GM12873 (cell line): Measurements from ENCODE around the gene ABCA7.

Experiments
- TF ChIP-seq, protein P1 (sequence below): IDR thresholded peaks from 2 replicates; pipeline ENCODE4 v1.5.1; 2012; ENCODE audit warnings: low read depth, mild to moderate bottlenecking, moderate library complexity, low read length, control low read depth; ENCODE audit not compliant: insufficient read depth; ENCODE audit errors: missing control alignments

The ABCA7 gene

DNA sequence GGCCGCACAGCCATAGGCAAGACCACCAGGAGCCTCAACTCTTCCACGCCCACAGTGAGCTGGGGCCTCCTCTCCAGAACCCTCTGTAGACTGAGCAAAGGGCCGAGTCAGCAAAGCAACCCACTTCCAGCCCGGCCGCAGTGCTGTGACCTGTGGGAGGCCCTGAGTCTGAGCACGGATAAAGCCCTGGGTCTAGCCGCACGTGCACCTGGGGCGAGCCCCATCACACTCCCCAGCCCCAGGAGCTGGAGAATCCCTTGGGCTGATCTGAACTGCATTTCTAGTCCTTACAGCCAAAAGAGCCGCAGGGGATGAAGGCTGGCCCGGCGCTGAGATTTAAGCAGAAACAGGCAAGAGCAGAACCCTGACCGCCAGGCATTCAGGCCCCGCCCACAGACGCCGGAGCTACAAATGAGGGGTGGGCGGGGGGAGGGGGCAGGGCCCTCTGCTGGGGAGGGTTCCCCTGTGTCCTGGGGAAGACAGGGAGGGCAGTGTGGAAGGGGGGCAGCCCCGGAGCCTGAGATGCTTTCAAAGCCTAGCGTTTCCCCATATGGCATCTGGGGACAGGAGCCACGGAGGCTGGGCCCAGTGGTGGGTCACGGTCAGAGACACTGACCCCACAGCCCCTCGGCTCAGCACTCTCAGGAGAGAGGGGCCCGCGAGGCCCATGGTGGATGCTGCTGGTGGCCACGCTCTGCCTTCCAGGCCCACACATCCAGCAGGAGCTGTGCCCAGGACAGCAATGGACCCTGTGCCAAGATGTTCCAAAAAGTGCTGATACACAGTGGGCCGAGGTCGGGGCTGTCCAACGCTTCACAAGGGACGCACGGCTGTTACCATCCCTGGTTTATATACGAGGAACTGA, 23.9 kb upstream of the ABCA7 start:
- TF ChIP-seq, protein P1, sequence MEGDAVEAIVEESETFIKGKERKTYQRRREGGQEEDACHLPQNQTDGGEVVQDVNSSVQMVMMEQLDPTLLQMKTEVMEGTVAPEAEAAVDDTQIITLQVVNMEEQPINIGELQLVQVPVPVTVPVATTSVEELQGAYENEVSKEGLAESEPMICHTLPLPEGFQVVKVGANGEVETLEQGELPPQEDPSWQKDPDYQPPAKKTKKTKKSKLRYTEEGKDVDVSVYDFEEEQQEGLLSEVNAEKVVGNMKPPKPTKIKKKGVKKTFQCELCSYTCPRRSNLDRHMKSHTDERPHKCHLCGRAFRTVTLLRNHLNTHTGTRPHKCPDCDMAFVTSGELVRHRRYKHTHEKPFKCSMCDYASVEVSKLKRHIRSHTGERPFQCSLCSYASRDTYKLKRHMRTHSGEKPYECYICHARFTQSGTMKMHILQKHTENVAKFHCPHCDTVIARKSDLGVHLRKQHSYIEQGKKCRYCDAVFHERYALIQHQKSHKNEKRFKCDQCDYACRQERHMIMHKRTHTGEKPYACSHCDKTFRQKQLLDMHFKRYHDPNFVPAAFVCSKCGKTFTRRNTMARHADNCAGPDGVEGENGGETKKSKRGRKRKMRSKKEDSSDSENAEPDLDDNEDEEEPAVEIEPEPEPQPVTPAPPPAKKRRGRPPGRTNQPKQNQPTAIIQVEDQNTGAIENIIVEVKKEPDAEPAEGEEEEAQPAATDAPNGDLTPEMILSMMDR = no peak

DNA sequence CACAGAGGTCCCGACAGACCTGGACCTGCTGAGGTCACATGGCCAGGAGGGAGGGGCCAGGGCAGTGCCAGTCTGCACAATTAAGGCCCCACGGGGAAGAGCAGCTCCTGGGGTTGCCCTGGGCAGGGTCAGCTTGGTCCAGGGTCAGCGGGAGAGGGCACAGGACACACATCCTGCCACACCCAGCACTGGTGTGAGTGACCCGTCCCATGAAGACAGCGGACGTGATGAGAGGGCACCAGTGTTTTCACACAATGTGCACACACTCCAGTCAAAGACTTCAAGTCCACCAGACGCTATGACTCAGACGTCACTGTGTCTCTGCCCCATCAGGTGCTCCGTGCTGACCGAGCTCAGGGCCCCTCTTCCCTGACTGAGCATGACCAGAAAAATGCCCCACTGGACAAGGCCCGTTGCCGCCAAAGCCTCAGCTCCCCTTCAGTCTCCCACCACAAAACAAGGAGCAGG, 23.2 kb upstream of the ABCA7 start:
- TF ChIP-seq, protein P1 = no peak

DNA sequence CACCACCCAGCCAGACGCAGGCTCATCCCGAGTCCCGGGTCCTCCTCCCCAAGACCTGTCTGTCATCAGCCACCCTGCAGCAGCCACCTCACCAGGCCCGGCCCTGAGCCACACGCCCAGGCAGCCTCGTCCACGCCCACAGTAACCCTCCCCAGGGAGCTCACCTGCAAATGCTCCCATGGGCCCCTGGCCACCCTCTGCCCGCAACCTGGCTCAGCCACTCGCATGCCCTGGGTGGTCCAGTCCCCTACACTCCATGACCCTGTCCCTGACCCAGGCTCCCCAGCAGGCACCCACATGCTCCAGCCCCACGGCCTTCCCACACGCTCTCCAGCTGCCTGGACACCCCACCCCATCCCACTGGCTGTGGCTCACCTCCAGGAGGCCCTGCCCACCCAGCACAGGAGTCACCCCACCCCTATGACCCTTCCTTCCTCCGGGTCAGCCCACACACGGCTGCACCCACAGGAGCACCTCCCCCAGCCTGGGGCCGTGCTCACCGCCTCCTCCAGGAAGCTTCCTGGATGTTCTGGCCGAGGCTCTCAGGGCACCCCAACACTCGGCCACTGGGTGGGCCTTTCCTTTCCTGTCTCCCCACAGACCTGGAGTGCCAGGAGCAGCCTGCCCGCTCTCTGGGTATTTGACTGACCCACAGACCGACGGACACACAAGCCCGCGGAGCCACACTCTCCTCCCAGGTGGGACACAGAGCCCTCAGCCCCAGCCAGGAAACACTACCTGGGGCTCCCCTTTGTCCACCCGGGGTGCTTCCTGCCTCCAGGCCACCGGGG, 22.6 kb upstream of the ABCA7 start:
- TF ChIP-seq, protein P1 = no peak

DNA sequence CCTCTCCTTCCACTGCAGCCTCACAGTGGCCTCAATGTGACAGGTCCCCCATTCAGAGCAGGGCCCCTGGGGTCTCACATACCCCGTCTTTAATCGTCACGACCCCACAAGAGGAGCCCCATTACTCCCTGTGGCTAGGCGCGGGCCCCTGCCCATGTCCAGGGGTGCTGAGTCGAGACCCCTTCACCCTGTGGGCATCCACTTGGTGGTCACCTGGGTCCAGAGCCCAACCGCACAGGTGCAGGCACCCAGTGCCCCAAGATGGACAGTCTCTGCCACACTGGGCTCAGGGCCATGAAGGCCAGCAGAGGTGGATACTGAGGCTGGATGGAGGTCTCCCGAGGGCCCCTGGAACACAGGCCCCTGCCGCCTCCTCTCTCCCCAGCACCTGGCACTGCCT, 22.0 kb upstream of the ABCA7 start:
- TF ChIP-seq, protein P1 = no peak

DNA sequence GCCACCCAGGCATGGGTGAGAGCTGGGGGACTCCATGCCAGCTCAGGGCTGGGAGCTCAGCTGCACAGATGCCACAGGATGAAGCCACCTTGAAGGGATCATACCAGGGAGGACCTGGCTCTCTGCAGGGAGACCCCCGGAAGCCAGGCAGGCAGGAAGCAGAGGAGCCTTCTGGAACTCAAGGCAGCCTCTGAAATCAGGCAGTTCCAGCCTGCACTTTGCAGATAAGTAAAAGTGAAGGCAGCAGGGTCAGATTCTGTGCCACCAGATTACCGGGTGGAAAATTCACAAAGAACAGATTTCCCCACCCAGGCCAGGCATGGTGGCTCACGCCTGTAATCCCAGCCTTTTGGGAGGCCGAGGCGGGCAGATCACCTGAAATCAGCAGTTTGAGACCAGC, 21.5 kb upstream of the ABCA7 start:
- TF ChIP-seq, protein P1 = no peak

DNA sequence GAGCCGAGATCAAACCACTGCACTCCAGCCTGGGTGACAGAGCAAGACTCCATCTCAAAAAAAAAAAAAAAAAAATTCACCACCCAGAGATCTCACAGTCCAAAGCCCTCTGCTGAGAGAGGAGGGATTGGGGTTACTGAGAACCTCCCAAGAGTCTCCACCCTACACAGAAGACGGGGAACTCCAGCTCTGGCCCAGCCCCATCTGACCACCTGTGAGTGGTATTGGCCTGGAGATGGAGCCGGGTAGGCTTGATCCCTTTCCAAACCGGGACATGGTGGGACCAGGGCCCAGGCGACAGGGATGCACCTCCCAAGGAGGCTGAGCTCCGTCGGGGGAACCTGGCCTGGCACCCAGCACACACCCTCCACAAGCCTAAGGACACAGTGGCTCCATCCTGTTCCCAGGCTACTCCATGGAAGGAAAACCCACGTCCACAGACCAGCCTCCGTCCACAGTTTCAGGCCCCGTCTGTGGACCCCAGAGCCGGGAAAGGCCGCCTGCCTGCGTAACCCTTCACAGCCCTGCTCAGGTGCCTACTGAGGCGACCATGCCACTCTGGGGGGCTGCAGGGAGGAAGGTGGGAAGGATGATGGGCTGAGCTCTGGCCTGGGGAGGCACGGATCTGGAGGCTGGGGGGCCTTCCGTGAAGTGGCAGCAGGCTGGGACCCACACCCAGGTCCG, 20.8 kb upstream of the ABCA7 start:
- TF ChIP-seq, protein P1 = no peak

DNA sequence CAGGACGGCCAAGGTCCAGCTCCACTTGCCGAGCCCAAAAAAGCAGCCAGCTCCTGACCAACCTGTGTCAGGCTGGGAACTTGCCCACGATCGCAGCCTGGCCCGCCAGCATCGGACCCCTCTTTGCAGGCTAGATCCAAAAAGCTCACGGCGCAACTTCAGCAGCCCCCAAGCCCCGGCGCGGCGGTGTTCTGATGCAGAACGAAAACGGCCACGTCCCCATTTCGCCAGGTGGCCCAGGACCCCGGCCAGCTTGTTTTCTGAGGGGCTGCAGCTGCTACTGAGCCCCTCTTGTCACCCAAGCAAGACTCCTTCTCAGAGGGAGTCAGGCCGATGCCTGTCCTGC, 20.3 kb upstream of the ABCA7 start:
- TF ChIP-seq, protein P1 = no peak
